ENCODE measurements around the gene NDUFA13. TPM values are rescaled to one million over a fixed set of nuclear protein-coding genes. Genes with fewer than 3 reads are reported as not detected.

Gene NDUFA13
- total and polyA plus RNA-seq, 7 donors: 274 to 648 (median 534) TPM

- TF ChIP-seq, protein P1, sequence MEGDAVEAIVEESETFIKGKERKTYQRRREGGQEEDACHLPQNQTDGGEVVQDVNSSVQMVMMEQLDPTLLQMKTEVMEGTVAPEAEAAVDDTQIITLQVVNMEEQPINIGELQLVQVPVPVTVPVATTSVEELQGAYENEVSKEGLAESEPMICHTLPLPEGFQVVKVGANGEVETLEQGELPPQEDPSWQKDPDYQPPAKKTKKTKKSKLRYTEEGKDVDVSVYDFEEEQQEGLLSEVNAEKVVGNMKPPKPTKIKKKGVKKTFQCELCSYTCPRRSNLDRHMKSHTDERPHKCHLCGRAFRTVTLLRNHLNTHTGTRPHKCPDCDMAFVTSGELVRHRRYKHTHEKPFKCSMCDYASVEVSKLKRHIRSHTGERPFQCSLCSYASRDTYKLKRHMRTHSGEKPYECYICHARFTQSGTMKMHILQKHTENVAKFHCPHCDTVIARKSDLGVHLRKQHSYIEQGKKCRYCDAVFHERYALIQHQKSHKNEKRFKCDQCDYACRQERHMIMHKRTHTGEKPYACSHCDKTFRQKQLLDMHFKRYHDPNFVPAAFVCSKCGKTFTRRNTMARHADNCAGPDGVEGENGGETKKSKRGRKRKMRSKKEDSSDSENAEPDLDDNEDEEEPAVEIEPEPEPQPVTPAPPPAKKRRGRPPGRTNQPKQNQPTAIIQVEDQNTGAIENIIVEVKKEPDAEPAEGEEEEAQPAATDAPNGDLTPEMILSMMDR (IDR thresholded peaks at IDR 0.05): no peak
- no peaks in the 10 kb centered on the region for H3K4me1 ChIP-seq
- H3K9me3 ChIP-seq: no peaks in the 10 kb centered on the region
- intact Hi-C loops (cut with DNase I): no loop called here
- WGBS, 3 donors: 88 to 92% (median 89%) methylated on average over 14 to 17 of the region's 17 CpGs
- no peaks in the 10 kb centered on the region for H3K36me3 ChIP-seq (ENCODE audit: insufficient read depth in 1 of 2, low read depth in 1 of 2)
- H3K27me3 ChIP-seq (ENCODE audit: insufficient read depth in 3 of 3, low read length in 2 of 3): no peaks in the 10 kb centered on the region
- H3K4me3 ChIP-seq: no peak overlapping the region
- ATAC-seq (no peak), DNase-seq (no peak)
- no peak overlapping the region for H3K27ac ChIP-seq
These were observed 47.4 kb downstream of the NDUFA13 start for GRCh38 chr19:19563348-19563848.

DNA sequence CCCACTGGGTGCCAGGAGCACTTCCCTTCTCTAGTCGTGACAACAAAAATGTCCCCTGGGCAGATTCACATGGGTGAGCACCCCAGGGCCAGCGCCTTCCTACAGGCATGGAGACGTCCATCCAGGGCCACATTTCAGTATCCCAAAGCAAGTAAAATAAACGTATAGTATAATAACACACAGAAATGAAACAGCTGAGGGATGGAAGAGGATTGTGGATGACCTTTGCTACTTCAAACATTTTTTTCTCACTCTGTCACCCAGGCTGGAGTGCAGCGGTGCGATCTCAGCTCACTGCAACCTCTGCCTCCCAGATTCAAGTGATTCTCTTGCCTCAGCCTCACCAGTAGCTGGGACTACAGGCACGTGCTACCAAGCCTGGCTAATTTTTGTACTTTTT is 50.3 kb downstream of the NDUFA13 start:
- Histone ChIP-seq H3K27me3 (ENCODE audit: insufficient read depth in 3 of 3, low read length in 2 of 3) (no peaks in the 10 kb centered on the region), H3K4me1 (no peaks in the 10 kb centered on the region), H3K27ac (no peak overlapping the region), H3K9me3 (no peaks in the 10 kb centered on the region), H3K36me3 (ENCODE audit: insufficient read depth in 1 of 2, low read depth in 1 of 2) (no peaks in the 10 kb centered on the region), H3K4me3 (no peak overlapping the region)
- intact Hi-C loops (cut with DNase I): no loop called here
- ATAC-seq (no peak), DNase-seq (no peak)
- 74 to 86% (median 85%) methylated on average over 7 of the region's 7 CpGs for WGBS, 3 donors
- TF ChIP-seq, protein P1 (IDR thresholded peaks at IDR 0.05): no peak

DNA sequence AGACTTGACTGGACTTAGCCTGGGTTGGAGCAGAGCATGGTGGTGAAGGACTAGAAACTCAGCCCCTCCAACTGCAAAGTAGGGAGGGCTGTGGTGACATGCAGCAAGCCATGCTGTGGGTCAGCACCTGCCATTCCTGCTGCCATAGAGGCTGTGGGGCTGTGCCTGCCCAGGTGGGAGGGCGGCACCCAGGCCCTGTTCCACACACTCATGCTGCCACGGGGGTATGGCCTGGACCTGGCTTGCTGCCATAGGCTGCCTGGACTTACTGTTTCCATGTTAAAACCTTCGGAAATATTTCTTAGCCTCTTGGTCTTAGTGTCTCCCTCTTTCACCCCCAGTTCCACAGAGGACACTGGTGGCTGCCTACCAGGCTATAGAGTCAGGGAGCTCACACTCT is 51.4 kb downstream of the NDUFA13 start:
- DNase-seq: no peak
- WGBS, 3 donors: 64 to 74% (median 71%) methylated on average over 3 of the region's 3 CpGs

DNA sequence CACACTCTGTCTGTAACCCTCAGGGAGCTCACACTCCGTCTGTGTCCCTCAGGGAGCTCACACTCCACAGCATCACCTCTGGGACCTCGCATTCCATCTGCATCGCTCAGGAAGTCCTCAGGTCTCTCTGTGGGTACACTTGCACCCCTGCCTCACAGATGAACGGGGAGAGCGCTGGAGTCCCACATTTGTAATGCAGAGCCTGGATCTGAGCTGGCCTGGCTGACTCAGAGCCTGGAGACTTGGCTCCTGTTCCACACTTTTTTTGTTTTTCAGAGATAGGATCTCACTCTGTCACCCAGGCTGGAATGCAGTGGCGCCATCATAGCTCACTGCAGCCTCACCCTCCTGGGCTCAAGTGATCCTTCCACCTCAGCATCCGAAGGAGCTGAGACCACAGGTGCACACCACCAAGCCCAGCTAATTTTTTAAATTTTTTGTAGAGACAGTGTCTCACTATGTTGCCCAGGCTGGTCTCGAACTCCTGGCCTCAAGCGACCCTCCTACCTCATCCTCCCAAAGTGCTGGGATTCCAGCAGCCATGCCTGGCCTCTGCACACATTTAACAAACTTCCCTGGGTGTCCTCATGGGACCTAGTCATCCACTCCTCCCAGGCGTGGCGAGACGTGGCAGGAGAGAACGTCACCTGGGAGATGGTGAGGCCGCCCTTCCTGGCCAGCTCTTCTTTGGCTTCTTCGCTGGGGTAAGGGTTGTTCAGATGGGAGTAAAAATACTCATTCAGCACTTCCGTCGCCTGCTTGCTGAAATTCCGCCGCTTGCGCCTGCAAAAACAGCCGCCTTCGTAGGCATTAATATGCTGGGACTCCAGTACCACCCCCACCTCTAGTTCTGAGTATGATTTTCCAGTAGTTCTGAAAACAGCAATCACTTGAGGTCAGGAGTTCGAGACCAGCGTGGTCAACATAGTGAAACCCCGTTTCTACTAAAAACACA is 53.1 kb downstream of the NDUFA13 start:
- Histone ChIP-seq H3K4me1 (no peaks in the 10 kb centered on the region), H3K4me3 (no peak overlapping the region), H3K27me3 (ENCODE audit: insufficient read depth in 3 of 3, low read length in 2 of 3) (no peaks in the 10 kb centered on the region), H3K9me3 (no peaks in the 10 kb centered on the region), H3K27ac (no peak overlapping the region), H3K36me3 (ENCODE audit: insufficient read depth in 1 of 2, low read depth in 1 of 2) (no peaks in the 10 kb centered on the region)
- no peak for DNase-seq
- TF ChIP-seq, protein P1 (IDR thresholded peaks at IDR 0.05): no peak
- no peak for ATAC-seq
- WGBS, 3 donors: 89 to 94% (median 92%) methylated on average over 24 to 25 of the region's 25 CpGs
- intact Hi-C loops (cut with DNase I): no loop called here

More for the DNA sequence above, 51.4 kb downstream of the NDUFA13 start:
- Histone ChIP-seq H3K27me3 (ENCODE audit: insufficient read depth in 3 of 3, low read length in 2 of 3) (no peaks in the 10 kb centered on the region), H3K27ac (no peak overlapping the region), H3K4me1 (no peaks in the 10 kb centered on the region), H3K36me3 (ENCODE audit: insufficient read depth in 1 of 2, low read depth in 1 of 2) (no peaks in the 10 kb centered on the region), H3K9me3 (no peaks in the 10 kb centered on the region), H3K4me3 (no peak overlapping the region)
- ATAC-seq: no peak
- intact Hi-C loops (cut with DNase I): no loop called here
- TF ChIP-seq, protein P1 (IDR thresholded peaks at IDR 0.05): no peak
